ENCODE results near the gene CGNL1.

Gene CGNL1

GRCh38 chr15:57537488-57538264 lies 161.4 kb downstream of the CGNL1 start:
- CTCF ChIA-PET, result interaction anchor here (0.8 to 1.7 kb wide), 3 partner anchors 10 to 197 kb away, joined by 4 to 12 read pairs (median 4); no protein-coding TSS in a partner anchor
- H3K9me3 ChIP-seq (ENCODE audit: control insufficient read depth, insufficient read depth, low read depth, low read length), result no peaks in the 10 kb centered on the region
- H3K36me3 ChIP-seq (ENCODE audit: control insufficient read depth in 2 of 2, insufficient read depth in 1 of 2, low read length in 2 of 2), result no peaks in the 10 kb centered on the region
- H3K4me1 ChIP-seq (ENCODE audit: control insufficient read depth, insufficient read depth, low read length), result peaks cover 2% of the 10 kb centered on the region; the same call in 1 of the 2 replicates
- H3K4me3 ChIP-seq (ENCODE audit: low read depth, low read length), result no peak overlapping the region
- TF ChIP-seq ZNF513 (tag by site-specific recombination; IDR thresholded peaks at IDR 0.05) (no peak), GLIS1 (tag by site-specific recombination; IDR thresholded peaks at IDR 0.05) (no peak), ZNF19 (tag by site-specific recombination; IDR thresholded peaks at IDR 0.05; ENCODE audit: low read depth) (no peak), ZNF677 (tag by site-specific recombination; IDR thresholded peaks at IDR 0.05) (no peak), ZNF560 (tag by site-specific recombination; IDR thresholded peaks at IDR 0.05; ENCODE audit: borderline replicate concordance) (no peak), ZNF624 (tag by site-specific recombination; IDR thresholded peaks at IDR 0.05) (no peak), SP3 (tag by site-specific recombination; IDR thresholded peaks at IDR 0.05) (no peak)
- TF ChIP-seq, protein P1, sequence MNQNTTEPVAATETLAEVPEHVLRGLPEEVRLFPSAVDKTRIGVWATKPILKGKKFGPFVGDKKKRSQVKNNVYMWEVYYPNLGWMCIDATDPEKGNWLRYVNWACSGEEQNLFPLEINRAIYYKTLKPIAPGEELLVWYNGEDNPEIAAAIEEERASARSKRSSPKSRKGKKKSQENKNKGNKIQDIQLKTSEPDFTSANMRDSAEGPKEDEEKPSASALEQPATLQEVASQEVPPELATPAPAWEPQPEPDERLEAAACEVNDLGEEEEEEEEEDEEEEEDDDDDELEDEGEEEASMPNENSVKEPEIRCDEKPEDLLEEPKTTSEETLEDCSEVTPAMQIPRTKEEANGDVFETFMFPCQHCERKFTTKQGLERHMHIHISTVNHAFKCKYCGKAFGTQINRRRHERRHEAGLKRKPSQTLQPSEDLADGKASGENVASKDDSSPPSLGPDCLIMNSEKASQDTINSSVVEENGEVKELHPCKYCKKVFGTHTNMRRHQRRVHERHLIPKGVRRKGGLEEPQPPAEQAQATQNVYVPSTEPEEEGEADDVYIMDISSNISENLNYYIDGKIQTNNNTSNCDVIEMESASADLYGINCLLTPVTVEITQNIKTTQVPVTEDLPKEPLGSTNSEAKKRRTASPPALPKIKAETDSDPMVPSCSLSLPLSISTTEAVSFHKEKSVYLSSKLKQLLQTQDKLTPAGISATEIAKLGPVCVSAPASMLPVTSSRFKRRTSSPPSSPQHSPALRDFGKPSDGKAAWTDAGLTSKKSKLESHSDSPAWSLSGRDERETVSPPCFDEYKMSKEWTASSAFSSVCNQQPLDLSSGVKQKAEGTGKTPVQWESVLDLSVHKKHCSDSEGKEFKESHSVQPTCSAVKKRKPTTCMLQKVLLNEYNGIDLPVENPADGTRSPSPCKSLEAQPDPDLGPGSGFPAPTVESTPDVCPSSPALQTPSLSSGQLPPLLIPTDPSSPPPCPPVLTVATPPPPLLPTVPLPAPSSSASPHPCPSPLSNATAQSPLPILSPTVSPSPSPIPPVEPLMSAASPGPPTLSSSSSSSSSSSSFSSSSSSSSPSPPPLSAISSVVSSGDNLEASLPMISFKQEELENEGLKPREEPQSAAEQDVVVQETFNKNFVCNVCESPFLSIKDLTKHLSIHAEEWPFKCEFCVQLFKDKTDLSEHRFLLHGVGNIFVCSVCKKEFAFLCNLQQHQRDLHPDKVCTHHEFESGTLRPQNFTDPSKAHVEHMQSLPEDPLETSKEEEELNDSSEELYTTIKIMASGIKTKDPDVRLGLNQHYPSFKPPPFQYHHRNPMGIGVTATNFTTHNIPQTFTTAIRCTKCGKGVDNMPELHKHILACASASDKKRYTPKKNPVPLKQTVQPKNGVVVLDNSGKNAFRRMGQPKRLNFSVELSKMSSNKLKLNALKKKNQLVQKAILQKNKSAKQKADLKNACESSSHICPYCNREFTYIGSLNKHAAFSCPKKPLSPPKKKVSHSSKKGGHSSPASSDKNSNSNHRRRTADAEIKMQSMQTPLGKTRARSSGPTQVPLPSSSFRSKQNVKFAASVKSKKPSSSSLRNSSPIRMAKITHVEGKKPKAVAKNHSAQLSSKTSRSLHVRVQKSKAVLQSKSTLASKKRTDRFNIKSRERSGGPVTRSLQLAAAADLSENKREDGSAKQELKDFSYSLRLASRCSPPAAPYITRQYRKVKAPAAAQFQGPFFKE (tag by site-specific recombination; IDR thresholded peaks at IDR 0.05; ENCODE audit: borderline replicate concordance), result no peak
- TF ChIP-seq, protein P2, sequence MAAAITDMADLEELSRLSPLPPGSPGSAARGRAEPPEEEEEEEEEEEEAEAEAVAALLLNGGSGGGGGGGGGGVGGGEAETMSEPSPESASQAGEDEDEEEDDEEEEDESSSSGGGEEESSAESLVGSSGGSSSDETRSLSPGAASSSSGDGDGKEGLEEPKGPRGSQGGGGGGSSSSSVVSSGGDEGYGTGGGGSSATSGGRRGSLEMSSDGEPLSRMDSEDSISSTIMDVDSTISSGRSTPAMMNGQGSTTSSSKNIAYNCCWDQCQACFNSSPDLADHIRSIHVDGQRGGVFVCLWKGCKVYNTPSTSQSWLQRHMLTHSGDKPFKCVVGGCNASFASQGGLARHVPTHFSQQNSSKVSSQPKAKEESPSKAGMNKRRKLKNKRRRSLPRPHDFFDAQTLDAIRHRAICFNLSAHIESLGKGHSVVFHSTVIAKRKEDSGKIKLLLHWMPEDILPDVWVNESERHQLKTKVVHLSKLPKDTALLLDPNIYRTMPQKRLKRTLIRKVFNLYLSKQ (tag by site-specific recombination; IDR thresholded peaks at IDR 0.05; ENCODE audit: borderline replicate concordance), result no peak
- no peak overlapping the region for H3K27ac ChIP-seq (ENCODE audit: extremely low read depth, low read depth, low read length)
- POLR2A ChIA-PET, result no interaction called here

GRCh38 chr15:57538265-57538529 lies 161.9 kb downstream of the CGNL1 start:
- Histone ChIP-seq H3K36me3 (ENCODE audit: control insufficient read depth in 2 of 2, insufficient read depth in 1 of 2, low read length in 2 of 2) (no peaks in the 10 kb centered on the region), H3K4me3 (ENCODE audit: low read depth, low read length) (no peak overlapping the region), H3K27ac (ENCODE audit: extremely low read depth, low read depth, low read length) (no peak overlapping the region), H3K4me1 (ENCODE audit: control insufficient read depth, insufficient read depth, low read length) (peaks cover 2% of the 10 kb centered on the region; the same call in 1 of the 2 replicates), H3K9me3 (ENCODE audit: control insufficient read depth, insufficient read depth, low read depth, low read length) (no peaks in the 10 kb centered on the region)
- no peak for TF ChIP-seq TRIM28 (IDR thresholded peaks at IDR 0.05; ENCODE audit: borderline replicate concordance, low read length)
- TF ChIP-seq ZNF555 (tag by site-specific recombination; conservative IDR thresholded peaks at IDR 0.05), result no peak
- TF ChIP-seq ZNF266 (tag by site-specific recombination; IDR thresholded peaks at IDR 0.05; ENCODE audit: low read depth), result no peak
- no peak for TF ChIP-seq ZNF501 (tag by site-specific recombination; IDR thresholded peaks at IDR 0.05)
- TF ChIP-seq SP7 (tag by site-specific recombination; IDR thresholded peaks at IDR 0.05), result no peak
- TF ChIP-seq ZNF777 (tag by site-specific recombination; IDR thresholded peaks at IDR 0.05; ENCODE audit: borderline replicate concordance), result no peak
- TF ChIP-seq ZNF426 (tag by site-specific recombination; IDR thresholded peaks at IDR 0.05), result no peak
- TF ChIP-seq ZNF157 (tag by site-specific recombination; IDR thresholded peaks at IDR 0.05), result no peak
- no peak for TF ChIP-seq ZNF148 (tag by site-specific recombination; IDR thresholded peaks at IDR 0.05; ENCODE audit: borderline replicate concordance)
- TF ChIP-seq, protein P3, sequence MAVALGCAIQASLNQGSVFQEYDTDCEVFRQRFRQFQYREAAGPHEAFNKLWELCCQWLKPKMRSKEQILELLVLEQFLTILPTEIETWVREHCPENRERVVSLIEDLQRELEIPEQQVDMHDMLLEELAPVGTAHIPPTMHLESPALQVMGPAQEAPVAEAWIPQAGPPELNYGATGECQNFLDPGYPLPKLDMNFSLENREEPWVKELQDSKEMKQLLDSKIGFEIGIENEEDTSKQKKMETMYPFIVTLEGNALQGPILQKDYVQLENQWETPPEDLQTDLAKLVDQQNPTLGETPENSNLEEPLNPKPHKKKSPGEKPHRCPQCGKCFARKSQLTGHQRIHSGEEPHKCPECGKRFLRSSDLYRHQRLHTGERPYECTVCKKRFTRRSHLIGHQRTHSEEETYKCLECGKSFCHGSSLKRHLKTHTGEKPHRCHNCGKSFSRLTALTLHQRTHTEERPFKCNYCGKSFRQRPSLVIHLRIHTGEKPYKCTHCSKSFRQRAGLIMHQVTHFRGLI (tag by site-specific recombination; IDR thresholded peaks at IDR 0.05), result no peak
- no peak for TF ChIP-seq ZNF248 (tag by site-specific recombination; IDR thresholded peaks at IDR 0.05)
- no peak for TF ChIP-seq ZNF837 (tag by site-specific recombination; IDR thresholded peaks at IDR 0.05)
- POLR2A ChIA-PET, result no interaction called here
- CTCF ChIA-PET, result interaction anchor here (0.9 kb wide), 1 partner anchor 197 kb away, joined by 4 read pairs; no protein-coding TSS in a partner anchor
